IgD-negative memory B cell (primary cell): ENCODE data around the gene ARSH. TPM values are rescaled to one million over a fixed set of nuclear protein-coding genes. Genes with fewer than 3 reads are reported as not detected.
"Not testable (repeated sequence)": the region's sequence is repeated elsewhere in the genome, so short reads cannot be mapped to it uniquely, and the experiment has no call there.

ENCODE experiments used
- H3K27ac Mint-ChIP-seq, 3 donors: one replicate each; pipeline ENCODE4 v1.8.0; 2020 to 2022; ENCODE audit warnings: mild to moderate bottlenecking in 3 of 3, mixed read lengths in 3 of 3, moderate library complexity in 1 of 3
- H3K27me3 Mint-ChIP-seq: one replicate; pipeline ENCODE4 v1.8.0; 2021; ENCODE audit warnings: mixed read lengths
- H3K36me3 Mint-ChIP-seq: one replicate; pipeline ENCODE4 v1.8.0; 2020; ENCODE audit warnings: mild to moderate bottlenecking, mixed read lengths
- H3K4me1 Mint-ChIP-seq, 3 donors: one replicate each; pipeline ENCODE4 v1.8.0; 2020 to 2022; ENCODE audit warnings: mixed read lengths in 3 of 3, mild to moderate bottlenecking in 1 of 3
- H3K4me3 Mint-ChIP-seq, 4 donors: one replicate each; pipeline ENCODE4 v1.8.0; 2020 to 2022; ENCODE audit warnings: mild to moderate bottlenecking in 4 of 4, mixed read lengths in 4 of 4, moderate library complexity in 3 of 4
- H3K9me3 Mint-ChIP-seq, 3 donors: one replicate each; pipeline ENCODE4 v1.8.0; 2020 to 2021; ENCODE audit warnings: mixed read lengths in 3 of 3, mild to moderate bottlenecking in 1 of 3
- polyA plus RNA-seq: library from polyadenylated mRNA; unstranded; fragments of 300-500 nt; fragmentation: Illumina TruSeq; gene quantifications from one replicate; pipeline ENCODE4 v1.2.3, GENCODE V29; 2021

Gene ARSH, protein sequence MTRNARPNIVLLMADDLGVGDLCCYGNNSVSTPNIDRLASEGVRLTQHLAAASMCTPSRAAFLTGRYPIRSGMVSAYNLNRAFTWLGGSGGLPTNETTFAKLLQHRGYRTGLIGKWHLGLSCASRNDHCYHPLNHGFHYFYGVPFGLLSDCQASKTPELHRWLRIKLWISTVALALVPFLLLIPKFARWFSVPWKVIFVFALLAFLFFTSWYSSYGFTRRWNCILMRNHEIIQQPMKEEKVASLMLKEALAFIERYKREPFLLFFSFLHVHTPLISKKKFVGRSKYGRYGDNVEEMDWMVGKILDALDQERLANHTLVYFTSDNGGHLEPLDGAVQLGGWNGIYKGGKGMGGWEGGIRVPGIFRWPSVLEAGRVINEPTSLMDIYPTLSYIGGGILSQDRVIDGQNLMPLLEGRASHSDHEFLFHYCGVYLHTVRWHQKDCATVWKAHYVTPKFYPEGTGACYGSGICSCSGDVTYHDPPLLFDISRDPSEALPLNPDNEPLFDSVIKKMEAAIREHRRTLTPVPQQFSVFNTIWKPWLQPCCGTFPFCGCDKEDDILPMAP
- not detected for polyA plus RNA-seq

DNA sequence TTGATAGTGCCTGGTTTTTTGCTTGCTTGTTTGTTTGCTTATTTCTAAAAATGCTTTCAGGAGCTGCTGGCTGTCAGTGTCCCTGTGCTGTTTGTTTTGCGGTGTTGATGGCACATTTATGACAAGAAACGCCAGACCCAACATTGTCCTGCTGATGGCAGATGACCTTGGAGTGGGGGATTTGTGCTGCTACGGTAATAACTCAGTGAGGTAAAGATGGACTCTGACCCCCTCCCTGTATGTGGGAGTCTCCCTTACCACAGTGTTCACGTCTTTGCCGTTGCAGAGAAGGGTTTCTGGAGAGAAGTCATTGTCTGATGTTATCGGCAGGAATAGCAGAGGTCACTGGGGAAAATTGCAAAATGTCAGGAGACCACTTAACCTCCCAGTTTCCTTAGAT lies at the start of gene ARSH:
Gene ARSH (plus strand): TSS at position 52 of the 400 bp plus-strand sequence. CDS start 67 bp downstream, at position 119.
- Mint-ChIP-seq H3K27me3 (no peaks in the 10 kb centered on the region), H3K27ac (no peak within 1 kb of the TSS), H3K9me3 (peaks cover 2 to 12% (median 8%) of the 10 kb centered on the region in 3 donors), H3K36me3 (no peaks in the 10 kb centered on the region), H3K4me1 (no peaks in the 10 kb centered on the region), H3K4me3 (peak within 1 kb of the TSS in 1 of 4 donors; percentile 58)

DNA sequence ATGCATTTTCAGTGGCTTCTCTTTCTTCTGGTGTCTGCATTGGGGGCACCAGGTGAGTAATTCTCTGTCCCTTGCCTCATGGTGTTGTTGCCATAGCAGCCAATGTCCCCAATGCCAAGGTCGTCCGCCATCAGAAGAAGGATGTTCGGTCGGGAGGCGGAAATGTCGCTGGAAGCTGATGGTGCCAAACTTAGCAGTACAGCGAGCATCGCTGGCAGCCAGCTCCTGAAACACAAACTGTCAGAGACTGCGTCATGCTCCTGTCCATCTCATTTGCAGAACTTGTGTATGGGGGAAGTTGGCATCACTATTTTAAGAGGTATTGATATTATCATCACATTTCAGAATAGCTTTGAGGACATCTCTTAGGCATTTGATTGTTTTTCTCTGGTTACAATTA lies 48.1 kb upstream of the ARSH start:
- H3K4me3 Mint-ChIP-seq = no peak overlapping the region
- no peaks in the 10 kb centered on the region for H3K4me1 Mint-ChIP-seq
- H3K27me3 Mint-ChIP-seq = peaks cover 6% of the 10 kb centered on the region
- H3K9me3 Mint-ChIP-seq = no peaks in the 10 kb centered on the region
- H3K27ac Mint-ChIP-seq = no peak overlapping the region
- no peaks in the 10 kb centered on the region for H3K36me3 Mint-ChIP-seq

- H3K27me3 Mint-ChIP-seq = peaks cover 5% of the 10 kb centered on the region
- H3K27ac Mint-ChIP-seq = no peak overlapping the region
- H3K9me3 Mint-ChIP-seq = no peaks in the 10 kb centered on the region
- H3K4me3 Mint-ChIP-seq = no peak overlapping the region
- H3K36me3 Mint-ChIP-seq = no peaks in the 10 kb centered on the region
- no peaks in the 10 kb centered on the region for H3K4me1 Mint-ChIP-seq
Measured at GRCh38 chrX:2960861-2961515, 45.4 kb upstream of the ARSH start.

- no peak overlapping the region for H3K4me3 Mint-ChIP-seq
- peaks cover 5% of the 10 kb centered on the region for H3K27me3 Mint-ChIP-seq
- H3K27ac Mint-ChIP-seq = no peak overlapping the region
- no peaks in the 10 kb centered on the region for H3K36me3 Mint-ChIP-seq
- no peaks in the 10 kb centered on the region for H3K9me3 Mint-ChIP-seq
- H3K4me1 Mint-ChIP-seq = no peaks in the 10 kb centered on the region
Measured at GRCh38 chrX:2962381-2962780, 44.0 kb upstream of the ARSH start.

GRCh38 chrX:2963449-2963848 lies 42.9 kb upstream of the ARSH start:
- not testable (repeated sequence) for H3K4me3 Mint-ChIP-seq, H3K27ac Mint-ChIP-seq, H3K9me3 Mint-ChIP-seq, H3K4me1 Mint-ChIP-seq, H3K27me3 Mint-ChIP-seq, H3K36me3 Mint-ChIP-seq

DNA sequence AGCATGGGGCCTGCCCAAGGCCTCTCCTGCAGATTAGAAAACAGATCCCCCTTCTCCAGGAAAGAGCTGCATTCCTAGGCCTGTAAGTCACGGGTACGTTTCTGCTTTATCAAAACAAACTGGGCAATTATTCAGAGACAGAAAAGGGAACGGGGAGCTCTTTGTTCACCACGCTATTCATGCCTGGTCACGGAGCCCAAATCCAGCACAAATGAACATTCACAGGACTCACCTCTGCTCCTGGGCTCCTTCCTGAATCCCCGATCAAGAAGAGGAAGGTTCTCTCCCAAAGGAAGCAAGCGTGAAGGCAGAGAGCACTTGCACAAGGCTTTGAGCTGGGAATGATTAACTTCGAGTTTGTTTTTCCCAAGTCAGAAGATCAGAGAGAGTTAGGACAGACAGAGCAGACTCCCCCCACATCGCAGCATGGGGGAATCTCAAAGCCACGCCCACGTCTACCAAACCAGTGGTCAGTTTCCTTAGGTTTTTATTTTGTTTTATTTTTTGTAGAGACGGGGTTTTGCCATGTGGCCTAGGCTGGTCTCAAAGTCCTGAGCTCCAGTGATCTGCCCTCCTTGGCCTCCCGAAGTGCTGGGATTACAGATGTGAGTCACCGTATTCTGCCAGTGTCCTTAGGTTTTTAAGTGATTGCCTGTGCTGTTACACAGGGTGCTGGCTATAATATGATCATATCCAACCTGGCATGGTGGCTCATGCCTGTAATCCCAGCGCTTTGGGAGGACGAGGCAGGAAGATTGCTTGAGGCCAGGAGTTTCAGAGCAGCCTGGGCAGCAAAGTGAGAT lies 42.2 kb upstream of the ARSH start:
- not testable (repeated sequence) for H3K36me3 Mint-ChIP-seq, H3K4me1 Mint-ChIP-seq, H3K4me3 Mint-ChIP-seq, H3K9me3 Mint-ChIP-seq
- peak overlapping the region in 1 of 3 donors; percentile 85 for H3K27ac Mint-ChIP-seq
- peaks cover 10% of the 10 kb centered on the region for H3K27me3 Mint-ChIP-seq

DNA sequence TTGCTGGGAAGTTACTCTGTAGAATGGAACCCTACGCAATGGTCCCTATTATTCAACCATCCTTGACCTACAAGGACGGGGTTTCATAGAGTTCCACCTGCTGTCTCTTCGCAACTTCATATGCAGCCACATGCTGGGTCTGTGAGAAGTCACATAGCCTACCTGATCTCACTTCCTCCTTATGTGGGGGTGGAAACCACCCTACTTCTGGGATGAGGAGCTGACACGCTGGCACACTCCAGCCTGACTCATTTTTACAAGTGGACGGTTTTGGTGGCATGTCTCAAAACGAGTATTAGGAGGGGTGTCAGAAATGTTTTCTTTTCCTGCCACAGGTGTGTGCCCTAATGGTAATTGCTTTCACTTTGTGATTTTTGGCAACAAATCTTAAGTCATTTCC lies 40.4 kb upstream of the ARSH start:
- H3K4me1 Mint-ChIP-seq = no peaks in the 10 kb centered on the region
- no peaks in the 10 kb centered on the region for H3K36me3 Mint-ChIP-seq
- peaks cover 8% of the 10 kb centered on the region for H3K27me3 Mint-ChIP-seq
- H3K27ac Mint-ChIP-seq = no peak overlapping the region
- no peak overlapping the region for H3K4me3 Mint-ChIP-seq
- H3K9me3 Mint-ChIP-seq = peaks cover 0 to 2% (median 0%) of the 10 kb centered on the region in 3 donors

DNA sequence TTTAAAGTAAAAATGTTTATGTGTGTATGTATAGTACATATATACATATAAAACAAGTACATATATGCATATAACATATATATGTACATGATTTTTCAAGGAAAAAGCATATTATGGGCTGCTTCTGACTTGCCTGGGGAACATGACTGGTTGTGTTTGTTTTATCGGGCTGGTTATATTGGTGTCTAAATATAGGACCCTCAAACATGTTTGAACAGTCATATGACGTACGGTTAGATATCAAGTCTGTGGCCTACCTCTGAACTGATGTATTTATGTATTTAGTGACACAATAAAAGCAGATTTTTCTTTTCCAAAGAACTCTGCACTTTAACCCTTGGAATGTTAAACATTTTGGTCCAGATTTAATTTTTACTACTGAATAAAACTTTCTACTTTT lies 39.3 kb upstream of the ARSH start:
- no peak overlapping the region for H3K27ac Mint-ChIP-seq
- peaks cover 0 to 2% (median 0%) of the 10 kb centered on the region in 3 donors for H3K9me3 Mint-ChIP-seq
- H3K4me1 Mint-ChIP-seq = no peaks in the 10 kb centered on the region
- H3K4me3 Mint-ChIP-seq = no peak overlapping the region
- peaks cover 12% of the 10 kb centered on the region for H3K27me3 Mint-ChIP-seq
- no peaks in the 10 kb centered on the region for H3K36me3 Mint-ChIP-seq

- Mint-ChIP-seq H3K4me3 (no peak overlapping the region), H3K36me3 (no peaks in the 10 kb centered on the region), H3K27ac (no peak overlapping the region)
Measured at GRCh38 chrX:2967584-2967983, 38.8 kb upstream of the ARSH start.

DNA sequence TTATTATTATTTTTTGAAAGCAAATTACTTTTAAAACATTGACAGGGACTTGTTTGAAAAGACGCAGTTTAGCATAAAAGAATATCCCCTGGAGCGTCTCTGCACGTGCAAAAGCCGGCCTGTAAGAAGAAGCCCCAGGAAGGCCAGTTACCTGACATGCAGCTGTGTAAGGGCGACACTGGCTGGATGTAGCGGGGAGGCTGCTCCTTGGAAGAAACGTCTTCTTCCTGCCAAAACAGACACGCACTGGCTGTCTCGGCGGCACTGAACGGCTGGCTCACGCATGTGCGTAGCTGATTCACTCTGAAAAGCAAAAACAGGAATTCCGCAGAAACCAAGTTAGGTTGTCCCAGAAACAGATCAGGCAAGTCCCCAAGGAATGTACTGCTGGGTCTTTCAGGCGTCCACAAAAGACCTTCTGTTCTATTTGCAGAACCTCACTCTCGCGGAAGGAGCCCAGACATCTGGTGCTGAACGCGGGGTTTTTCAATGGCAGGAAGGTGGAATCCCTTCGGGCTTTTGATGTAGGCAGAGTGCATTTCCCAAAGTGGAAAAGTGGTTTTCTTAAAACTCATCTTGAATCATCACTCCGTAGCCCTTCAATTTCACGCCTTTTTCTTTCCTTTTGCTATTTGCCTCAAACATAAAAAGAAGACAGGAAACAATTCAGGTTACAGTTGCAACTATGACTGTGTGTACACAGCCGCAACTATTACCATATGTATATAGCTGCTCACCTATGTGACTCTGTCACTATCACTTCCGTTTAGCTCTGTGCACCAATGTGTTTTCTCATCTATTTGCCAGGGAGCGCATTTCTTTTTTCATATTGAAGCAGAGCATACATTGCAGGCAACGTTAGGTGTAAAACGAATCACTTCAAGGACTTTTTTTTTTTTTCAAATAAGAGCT lies 38.1 kb upstream of the ARSH start:
- Mint-ChIP-seq H3K4me1 (no peaks in the 10 kb centered on the region), H3K9me3 (peaks cover 0 to 2% (median 0%) of the 10 kb centered on the region in 3 donors), H3K36me3 (no peaks in the 10 kb centered on the region), H3K27me3 (peaks cover 15% of the 10 kb centered on the region), H3K27ac (no peak overlapping the region), H3K4me3 (peak overlapping the region in 3 of 4 donors; percentile 2 to 73 (median 43))

More at GRCh38 chrX:2967584-2967983, 38.8 kb upstream of the ARSH start:
- Mint-ChIP-seq H3K27me3 (peaks cover 15% of the 10 kb centered on the region), H3K4me1 (no peaks in the 10 kb centered on the region), H3K9me3 (peaks cover 0 to 2% (median 0%) of the 10 kb centered on the region in 3 donors)

GRCh38 chrX:2969021-2969420 lies 37.3 kb upstream of the ARSH start:
- H3K4me3 Mint-ChIP-seq = peak overlapping the region in 1 of 4 donors; percentile 60
- peaks cover 15% of the 10 kb centered on the region for H3K27me3 Mint-ChIP-seq
- H3K9me3 Mint-ChIP-seq = peaks cover 0 to 2% (median 0%) of the 10 kb centered on the region in 3 donors
- no peak overlapping the region for H3K27ac Mint-ChIP-seq
- no peaks in the 10 kb centered on the region for H3K36me3 Mint-ChIP-seq
- H3K4me1 Mint-ChIP-seq = no peaks in the 10 kb centered on the region

DNA sequence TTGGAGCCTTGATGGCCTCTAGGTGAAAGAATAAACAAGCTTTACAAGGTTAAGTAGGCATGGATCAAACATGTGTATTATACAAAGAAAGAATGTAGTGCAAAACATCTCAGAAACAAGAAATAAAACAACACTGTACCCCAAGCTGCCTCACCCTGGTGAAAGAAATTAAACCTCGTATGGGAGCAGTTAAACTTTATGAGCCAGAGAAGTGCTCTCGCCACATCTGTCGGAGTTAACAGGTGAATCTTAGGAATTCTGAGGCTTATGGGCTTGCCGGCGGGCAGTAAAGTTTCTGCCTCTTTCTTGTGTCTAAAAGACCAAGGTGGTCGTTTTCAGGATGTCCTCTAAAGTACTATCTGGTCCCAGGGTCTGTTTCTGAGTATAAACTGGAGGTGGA lies 34.0 kb upstream of the ARSH start:
- H3K27me3 Mint-ChIP-seq = peaks cover 12% of the 10 kb centered on the region
- peaks cover 0 to 5% (median 2%) of the 10 kb centered on the region in 3 donors for H3K9me3 Mint-ChIP-seq
- H3K4me1 Mint-ChIP-seq = no peaks in the 10 kb centered on the region
- H3K4me3 Mint-ChIP-seq = no peak overlapping the region
- no peaks in the 10 kb centered on the region for H3K36me3 Mint-ChIP-seq
- H3K27ac Mint-ChIP-seq = no peak overlapping the region

GRCh38 chrX:2974961-2975360 lies 31.4 kb upstream of the ARSH start:
- peaks cover 6% of the 10 kb centered on the region for H3K27me3 Mint-ChIP-seq

GRCh38 chrX:2978639-2979038 lies 27.7 kb upstream of the ARSH start:
- H3K9me3 Mint-ChIP-seq = peaks cover 7 to 16% (median 8%) of the 10 kb centered on the region in 3 donors
- H3K27me3 Mint-ChIP-seq, H3K36me3 Mint-ChIP-seq, H3K4me3 Mint-ChIP-seq, H3K4me1 Mint-ChIP-seq, H3K27ac Mint-ChIP-seq: not testable (repeated sequence)

More at GRCh38 chrX:2974961-2975360, 31.4 kb upstream of the ARSH start:
- H3K27ac Mint-ChIP-seq = no peak overlapping the region
- peaks cover 0 to 5% (median 1%) of the 10 kb centered on the region in 3 donors for H3K9me3 Mint-ChIP-seq
- H3K4me1 Mint-ChIP-seq = no peaks in the 10 kb centered on the region
- peaks cover 2% of the 10 kb centered on the region for H3K36me3 Mint-ChIP-seq
- H3K4me3 Mint-ChIP-seq = no peak overlapping the region
